GM18505 (cell line): ENCODE data around the gene PADI6.
"Not testable (repeated sequence)": the region's sequence is repeated elsewhere in the genome, so short reads cannot be mapped to it uniquely, and the experiment has no call there.

ENCODE experiments used
- ATAC-seq: cut with Tn5 transposase; IDR thresholded peaks from one replicate; pipeline ENCODE4 v1.9.1; 2021; ENCODE audit not compliant: unreplicated experiment
- POLR2A ChIP-seq: IDR thresholded peaks from 4 replicates; pipeline ENCODE4 v1.6.1; 2011; ENCODE audit warnings: borderline replicate concordance; ENCODE audit not compliant: insufficient read depth, insufficient read length; ENCODE audit errors: extremely low read depth

The PADI6 gene

DNA sequence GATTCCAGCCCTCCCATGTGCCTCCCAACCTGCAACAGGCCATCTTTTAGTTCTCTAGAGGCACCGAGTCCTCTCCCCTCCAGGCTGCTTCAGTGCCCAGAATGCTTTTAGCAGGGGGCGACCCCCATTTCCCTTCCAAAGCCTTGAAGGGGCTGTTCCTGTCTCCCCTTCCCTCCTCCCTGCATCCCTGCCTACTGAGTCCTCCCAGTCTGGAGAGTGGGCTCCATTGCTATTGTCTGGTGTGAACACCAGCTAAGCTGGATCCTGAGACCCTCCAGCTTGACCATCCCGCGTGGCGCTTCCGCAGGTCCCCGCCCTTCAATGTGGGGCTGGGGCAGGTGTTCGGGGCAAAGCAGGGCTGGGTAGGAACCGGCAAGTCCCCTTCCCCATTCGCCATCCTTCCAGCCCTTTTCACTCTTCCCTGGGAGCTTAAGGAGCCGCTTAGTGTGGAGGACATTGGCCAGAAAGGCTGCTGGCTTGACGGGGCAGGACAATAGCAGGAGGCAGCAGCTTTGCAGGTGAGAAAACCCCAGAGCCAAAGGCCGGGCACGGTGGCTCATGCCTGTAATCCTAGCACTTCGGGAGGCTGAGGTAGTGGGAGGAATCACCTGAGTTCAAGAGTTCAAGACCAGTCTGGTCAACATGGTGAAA lies 32.2 kb downstream of the PADI6 start:
- ATAC-seq: no peak
- no peak for TF ChIP-seq POLR2A

DNA sequence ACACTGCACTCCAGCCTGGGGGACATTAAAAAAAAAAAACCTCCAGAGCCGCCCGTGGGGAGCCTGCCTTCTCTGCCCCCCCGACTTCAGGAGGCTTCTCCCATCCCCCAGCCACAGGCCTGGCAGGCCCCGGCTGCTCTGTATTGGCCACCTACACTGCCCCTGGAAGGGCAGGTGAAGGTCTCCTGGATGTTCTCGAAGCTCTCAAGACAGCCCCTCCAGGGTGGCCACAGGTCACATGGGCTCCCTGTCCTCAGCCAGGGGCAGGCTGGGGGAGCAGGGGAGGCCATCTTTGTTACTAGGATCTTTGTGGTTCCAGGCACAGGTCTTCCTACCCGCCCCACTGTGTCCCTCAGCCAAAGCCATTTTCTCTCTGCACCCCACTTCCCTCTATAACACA lies 32.8 kb downstream of the PADI6 start:
- ATAC-seq: no peak
- no peak for TF ChIP-seq POLR2A

DNA sequence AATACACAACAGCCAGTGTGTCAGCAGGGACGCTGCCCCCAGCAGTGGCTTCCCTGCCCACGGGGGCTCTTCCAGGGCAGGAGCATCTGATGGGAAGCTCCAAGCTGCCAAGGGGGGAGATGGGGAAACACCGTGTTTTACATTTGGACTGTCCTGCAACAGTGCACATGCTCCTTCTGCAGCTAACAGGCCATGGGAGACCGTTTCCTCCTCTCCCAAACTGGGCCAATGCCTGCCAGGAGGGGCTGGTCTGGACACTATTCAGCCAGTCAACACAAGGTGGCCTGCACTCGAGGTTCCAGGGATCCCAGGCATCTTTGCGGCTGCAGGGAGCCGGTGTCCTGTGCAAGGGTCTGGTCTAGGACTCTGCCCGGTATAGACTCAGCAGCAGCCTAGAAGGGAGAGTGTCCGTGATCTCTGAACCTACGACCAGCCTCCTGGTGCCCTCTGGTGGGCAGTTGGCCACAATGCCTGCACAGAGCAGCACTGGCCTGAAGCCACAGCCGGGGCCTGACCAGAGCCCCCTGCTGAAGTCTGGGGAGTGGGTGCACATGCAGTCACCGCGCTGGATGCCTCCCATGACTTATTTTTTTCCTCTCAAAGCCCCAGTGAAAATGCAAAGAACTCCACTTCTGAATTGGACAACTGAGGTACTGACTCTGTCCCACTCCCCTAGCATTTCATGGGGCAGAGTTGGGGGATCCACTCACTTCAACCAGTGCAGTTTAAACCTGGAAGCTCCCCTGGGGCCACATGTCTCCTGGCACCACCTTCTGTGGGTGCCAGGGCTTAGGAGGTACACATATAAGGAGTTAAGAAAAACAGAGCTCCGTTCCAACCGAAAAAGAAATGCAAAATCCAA lies 34.1 kb downstream of the PADI6 start:
- TF ChIP-seq POLR2A: no peak
- no peak for ATAC-seq

DNA sequence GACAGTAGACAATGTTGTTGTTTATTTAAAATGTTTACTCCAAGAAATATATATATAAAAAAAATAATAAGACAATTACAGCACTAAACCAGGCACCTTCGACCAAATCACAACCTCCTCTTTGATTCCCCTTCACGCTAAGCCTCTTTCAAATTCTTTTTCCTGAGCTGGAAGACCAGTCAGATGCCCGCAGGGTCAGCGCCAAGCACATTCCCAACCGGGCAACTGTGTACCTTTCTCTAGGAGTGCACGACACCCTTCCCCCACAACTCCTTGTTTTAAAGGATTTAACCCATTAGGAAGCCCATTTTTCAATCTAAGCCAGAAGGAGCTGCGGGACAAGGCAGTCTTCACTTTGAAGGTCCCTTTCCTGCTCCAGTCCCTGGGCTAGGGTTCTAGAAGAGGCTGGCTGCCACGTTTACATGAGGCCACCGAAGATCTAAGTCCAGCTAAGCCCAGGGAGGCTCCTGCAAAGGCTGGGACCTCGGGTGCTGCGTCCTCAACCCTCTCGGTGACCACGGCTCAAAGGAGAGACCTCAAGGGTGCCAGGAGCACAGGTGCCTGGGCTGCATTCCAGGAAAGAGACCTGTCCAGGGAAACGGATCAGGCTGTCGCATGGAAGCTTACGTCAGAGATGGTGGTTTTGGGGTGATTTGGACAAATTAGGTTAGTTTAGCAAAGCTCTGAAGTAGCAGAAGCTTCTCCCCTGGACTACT lies 34.9 kb downstream of the PADI6 start:
- not testable (repeated sequence) for ATAC-seq

DNA sequence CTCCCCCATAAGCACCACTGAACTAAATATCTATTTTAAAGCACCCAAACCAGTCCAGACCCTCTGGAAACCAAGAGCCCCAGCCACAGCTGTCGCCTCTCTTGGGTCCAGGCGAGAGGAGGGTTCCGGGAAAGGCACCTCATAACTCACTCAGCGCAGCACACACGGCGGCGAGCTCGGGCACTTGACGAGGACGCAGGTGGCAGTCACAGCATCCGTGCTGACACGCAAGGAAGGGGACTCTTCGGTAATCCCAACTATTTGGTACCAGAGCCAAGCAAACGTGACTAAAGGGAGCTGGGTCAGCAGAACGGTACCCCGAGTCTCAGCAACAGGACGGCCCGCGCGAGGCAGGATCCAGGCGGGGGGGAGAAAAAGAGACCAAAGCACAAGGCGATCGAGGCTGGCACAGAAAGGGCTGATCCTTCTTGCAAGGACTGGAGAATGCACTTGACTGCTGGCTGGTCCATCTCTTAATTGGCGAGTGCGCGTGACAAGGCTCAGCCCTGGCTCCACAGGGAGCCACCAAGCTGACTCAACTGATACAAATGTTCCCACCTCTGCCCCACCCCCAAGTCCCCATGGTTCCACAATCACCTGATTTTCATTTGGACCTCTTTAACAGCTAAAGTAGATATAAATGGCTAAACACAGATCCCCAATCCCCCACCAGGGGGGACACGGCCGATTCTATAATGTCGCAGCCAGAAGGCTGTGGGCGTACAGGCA lies 36.0 kb downstream of the PADI6 start:
- ATAC-seq: not testable (repeated sequence)

DNA sequence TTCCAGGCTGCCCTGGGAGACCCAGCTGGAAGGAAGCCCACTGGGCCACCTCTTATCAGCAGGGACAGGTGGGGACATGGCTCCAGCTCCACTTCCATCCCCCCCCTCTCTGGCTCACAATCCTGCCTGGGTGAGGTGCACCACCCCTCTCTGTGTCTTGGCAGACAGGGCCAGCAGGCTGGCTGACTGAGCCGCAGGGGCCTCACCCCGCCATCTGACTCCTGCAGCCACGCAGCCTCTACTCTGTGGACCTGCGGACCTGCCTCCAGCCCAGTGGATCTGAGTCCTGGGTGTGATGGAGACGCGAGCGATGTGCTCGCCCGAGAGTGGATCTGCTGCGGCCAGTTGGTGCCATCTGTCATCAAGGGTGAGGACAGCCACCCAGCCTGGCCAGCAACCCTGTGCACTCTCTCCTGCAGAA lies 37.4 kb downstream of the PADI6 start:
- ATAC-seq: no peak
- no peak for TF ChIP-seq POLR2A

DNA sequence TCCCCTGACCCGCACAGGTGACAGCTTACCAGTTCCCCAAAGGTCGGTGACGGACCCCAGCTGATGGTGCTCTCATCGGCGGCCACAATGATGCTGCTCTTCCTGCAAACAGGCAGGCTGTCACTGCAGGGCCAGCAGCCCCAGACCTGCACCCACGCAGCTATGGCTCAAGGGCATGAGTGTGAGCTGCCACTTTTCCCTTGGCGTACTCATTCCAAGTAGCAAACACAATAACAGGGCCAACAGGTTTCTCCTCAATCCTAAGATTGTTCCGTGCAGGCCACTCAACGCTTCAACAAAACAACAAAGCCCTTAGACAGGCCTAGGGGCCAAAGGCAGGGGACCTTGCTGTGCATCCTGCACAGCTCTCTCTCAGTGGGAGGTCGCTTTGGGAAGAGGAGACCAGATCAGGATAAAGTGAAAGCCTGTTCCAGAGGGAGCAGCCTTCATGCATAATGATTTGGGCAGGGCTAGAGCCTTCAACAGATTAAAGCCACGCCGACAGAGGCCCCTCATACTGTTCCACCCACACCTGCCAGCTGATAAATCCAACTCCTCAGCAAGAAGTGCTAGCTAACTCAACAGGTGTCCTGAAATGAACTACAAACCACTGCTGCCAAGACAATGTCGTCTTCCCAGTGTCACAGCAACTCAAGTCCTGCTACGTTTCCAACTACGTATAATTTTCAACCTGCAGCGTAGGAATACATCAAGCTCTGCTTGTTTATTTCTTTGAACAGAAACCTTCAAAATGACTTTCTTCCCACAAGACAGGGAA lies 40.3 kb downstream of the PADI6 start:
- no peak for ATAC-seq
- no peak for TF ChIP-seq POLR2A

DNA sequence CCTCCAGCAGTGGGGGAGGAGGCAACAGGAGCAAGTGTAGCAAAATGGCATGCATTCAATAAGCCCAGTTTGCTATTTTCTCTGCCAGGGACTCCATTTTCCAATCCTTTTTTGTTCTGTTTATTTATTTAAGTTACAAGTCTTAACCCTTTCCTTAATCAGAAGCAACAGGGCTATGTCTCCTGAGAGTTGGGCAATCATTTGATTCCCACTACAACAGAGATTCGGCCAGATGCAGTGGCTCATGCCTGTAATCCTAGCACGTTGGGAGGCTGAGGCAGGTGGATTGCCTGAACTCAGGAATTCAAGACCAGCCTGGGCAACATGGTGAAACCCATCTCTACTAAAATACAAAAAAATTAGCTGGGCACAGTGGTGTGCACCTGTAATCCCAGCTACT lies 42.0 kb downstream of the PADI6 start:
- no peak for ATAC-seq
- no peak for TF ChIP-seq POLR2A

DNA sequence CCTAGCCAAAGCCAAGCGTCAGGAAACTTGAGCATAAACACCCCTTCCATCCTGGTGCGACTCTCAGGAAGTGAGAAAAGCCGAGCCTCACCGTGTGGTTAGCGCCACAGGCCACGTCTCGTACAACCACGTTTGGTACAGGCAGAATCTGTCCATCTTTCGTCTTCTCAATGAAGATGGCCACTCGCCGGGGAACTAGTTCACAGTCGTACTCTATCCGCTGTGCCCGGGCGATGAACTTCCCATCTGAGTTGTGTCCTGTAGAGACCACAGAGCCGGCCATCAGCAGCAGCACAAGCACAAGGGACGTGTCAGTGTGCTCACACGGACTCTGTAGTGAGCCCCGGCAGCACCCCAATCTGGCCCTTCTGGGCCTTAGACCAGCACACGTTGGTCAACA lies 44.4 kb downstream of the PADI6 start:
- TF ChIP-seq POLR2A: no peak
- ATAC-seq: no peak

DNA sequence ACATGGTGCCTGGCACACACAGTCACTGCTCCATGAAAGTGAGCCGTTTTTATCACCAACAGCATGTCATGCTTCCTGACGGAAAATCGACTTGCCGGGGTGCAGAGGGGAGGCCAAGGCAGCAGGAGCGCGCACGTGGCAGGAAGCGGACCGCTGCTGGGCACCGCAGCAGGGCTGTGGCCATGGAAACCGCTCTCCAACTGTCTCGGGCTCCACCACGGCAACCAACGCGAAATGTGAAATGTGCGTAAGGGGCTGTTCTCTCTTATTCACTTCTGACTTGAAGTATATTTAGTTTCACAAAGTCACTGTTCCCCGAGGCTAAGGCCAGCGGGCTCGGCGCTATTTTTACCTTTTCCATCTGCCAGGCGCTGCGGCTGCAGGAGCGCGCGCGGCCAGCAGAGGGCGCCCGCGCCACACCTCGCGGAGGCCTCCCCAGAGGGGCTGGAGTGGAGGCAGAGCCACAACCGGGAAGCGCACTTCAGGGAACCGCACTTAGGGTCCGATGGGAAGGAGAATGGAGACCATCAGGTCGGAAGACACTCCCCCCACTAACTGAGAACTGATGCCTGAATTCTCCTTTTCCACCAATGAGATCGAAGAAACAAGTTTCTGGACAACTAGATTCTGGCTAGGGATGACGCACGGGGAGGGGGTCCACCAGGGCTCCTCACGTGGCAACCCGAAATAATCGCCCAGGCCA lies 47.8 kb downstream of the PADI6 start:
- ATAC-seq: no peak
- no peak for TF ChIP-seq POLR2A

DNA sequence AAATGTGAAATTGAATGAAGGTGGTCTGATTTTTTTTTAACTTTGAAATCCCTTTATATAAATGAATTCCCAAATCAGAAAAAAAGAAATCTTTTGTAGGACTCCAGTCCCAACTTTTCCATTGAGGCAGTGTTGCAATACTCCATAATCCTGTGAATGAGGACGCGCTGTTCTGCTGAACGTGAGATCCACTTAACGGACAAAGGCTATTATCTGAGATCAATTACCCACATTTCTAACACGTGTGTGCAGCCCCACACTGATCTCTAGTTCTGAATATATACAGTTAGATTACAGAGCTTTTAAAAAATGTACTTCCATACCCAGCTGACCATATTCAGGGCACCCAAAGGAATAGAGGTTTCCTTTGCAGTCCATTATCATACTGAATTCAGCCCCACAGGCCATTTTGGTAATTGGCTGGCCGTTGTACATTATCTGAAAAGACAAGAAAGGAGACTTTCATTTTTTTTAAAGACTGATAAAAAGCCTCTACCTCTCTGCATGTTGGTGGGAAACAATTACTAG lies 48.5 kb downstream of the PADI6 start:
- TF ChIP-seq POLR2A: no peak
- no peak for ATAC-seq

DNA sequence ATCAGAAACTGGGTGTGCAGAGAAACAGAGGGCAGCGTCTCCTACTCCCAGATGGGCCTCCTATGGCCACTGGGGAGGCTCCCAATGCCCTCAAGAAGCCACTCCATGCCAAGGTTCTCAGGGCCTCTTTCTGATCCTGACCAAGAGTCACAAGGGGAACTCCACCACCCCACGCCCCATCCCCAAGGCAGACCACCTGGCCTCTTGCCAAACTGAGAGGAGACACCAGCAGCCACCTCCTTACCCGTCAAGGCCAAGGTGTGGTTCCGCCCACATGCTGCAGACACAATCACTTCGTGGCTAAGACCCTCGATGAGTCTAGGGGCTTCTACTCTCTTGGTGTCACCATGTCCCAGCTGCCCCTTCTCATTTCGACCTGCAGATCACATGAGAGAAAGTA lies 50.5 kb downstream of the PADI6 start:
- no peak for TF ChIP-seq POLR2A
- no peak for ATAC-seq

DNA sequence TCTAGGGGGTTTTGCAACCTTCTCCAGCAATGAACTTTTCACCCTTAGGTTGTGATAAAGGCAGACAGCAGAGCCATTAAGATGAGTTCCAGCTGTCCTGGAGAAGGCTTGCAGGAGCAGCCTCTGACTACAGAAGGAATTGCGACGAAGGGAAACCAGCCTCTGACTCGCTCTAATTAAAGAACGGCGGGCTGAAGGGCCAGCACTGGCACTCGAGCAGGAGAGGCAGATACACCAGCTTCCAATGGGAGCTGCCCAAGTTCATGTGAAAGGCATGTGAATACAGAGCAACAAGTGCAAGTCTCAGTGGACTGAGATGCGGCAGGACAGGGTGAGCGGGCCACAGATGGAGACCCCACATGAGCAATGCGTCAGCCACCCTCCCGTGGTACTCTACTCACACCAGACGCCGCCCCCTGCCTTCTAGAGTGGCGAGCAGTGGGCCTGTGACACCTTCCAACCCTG lies 51.8 kb downstream of the PADI6 start:
- TF ChIP-seq POLR2A: no peak
- no peak for ATAC-seq
